Epithelial cell of proximal tubule (primary cell): ENCODE measurements around the gene CEP250. TPM values are rescaled to one million over a fixed set of nuclear protein-coding genes. Genes with fewer than 3 reads are reported as not detected.
"Not testable (repeated sequence)": the region's sequence is repeated elsewhere in the genome, so short reads cannot be mapped to it uniquely, and the experiment has no call there.

Experiments used
- DNase-seq: peaks from one replicate; pipeline ENCODE4 v3.0.0-alpha.2; 2011; ENCODE audit warnings: low read depth
- H3K4me3 ChIP-seq: 2 replicates; pipeline ENCODE4 v1.5.1; 2011; ENCODE audit warnings: low read depth, mild to moderate bottlenecking, low read length
- total RNA-seq: library from RNA; depleted of rRNA; stranded (reverse); fragments of >200 nt; gene quantifications from 2 replicates; pipeline ENCODE4 v1.2.3, GENCODE V29; 2015
- TF ChIP-seq, protein P1 (sequence below): conservative IDR thresholded peaks from 2 replicates; pipeline ENCODE4 v1.5.1; 2012; ENCODE audit warnings: low read depth, mild to moderate bottlenecking, low read length

The CEP250 gene
- total RNA-seq, 1 donor from 2014 or later: 91.7 TPM

DNA sequence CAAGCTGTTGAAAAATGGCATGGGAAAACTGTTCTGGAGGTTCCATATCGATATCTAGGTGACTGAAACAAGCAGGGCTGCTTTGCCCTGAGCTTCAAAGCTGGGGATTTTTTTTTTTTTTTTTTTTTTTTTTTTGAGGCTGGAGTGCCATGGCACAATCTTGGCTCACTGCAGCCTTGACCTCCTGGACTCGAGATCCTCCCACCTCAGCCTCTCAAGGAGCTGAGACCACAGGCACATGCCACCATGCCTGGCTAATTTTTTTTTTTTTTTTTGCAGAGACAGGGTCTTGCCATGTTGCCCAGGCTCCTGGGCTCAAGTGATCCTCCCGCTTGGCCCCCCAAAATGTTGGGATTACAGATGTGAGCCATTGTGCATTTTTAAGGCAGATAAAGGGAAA is 97.5 kb downstream of the CEP250 start:
- no peak overlapping the region for H3K4me3 ChIP-seq
- no peak for DNase-seq
- TF ChIP-seq, protein P1, sequence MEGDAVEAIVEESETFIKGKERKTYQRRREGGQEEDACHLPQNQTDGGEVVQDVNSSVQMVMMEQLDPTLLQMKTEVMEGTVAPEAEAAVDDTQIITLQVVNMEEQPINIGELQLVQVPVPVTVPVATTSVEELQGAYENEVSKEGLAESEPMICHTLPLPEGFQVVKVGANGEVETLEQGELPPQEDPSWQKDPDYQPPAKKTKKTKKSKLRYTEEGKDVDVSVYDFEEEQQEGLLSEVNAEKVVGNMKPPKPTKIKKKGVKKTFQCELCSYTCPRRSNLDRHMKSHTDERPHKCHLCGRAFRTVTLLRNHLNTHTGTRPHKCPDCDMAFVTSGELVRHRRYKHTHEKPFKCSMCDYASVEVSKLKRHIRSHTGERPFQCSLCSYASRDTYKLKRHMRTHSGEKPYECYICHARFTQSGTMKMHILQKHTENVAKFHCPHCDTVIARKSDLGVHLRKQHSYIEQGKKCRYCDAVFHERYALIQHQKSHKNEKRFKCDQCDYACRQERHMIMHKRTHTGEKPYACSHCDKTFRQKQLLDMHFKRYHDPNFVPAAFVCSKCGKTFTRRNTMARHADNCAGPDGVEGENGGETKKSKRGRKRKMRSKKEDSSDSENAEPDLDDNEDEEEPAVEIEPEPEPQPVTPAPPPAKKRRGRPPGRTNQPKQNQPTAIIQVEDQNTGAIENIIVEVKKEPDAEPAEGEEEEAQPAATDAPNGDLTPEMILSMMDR: no peak

DNA sequence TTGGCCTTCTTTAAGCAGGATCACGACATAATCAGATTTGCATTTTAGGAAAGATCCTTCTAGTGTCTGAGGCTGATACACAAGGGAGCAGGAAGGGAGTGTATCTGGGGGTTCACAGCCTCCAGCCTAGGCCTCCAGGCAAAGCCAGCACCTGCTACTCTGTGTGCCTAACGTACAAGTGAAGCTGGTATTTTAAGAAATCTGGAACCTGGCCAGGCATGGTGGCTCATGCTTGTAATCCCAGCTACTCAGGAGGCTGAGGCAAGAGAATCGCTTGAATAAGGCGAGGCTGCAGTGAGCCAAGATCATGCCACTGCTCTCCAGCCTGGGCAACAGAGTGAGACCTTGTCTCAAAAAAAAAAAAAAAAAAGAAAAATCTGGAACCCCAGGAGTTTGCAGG is 100.1 kb downstream of the CEP250 start:
- DNase-seq, H3K4me3 ChIP-seq: not testable (repeated sequence)

DNA sequence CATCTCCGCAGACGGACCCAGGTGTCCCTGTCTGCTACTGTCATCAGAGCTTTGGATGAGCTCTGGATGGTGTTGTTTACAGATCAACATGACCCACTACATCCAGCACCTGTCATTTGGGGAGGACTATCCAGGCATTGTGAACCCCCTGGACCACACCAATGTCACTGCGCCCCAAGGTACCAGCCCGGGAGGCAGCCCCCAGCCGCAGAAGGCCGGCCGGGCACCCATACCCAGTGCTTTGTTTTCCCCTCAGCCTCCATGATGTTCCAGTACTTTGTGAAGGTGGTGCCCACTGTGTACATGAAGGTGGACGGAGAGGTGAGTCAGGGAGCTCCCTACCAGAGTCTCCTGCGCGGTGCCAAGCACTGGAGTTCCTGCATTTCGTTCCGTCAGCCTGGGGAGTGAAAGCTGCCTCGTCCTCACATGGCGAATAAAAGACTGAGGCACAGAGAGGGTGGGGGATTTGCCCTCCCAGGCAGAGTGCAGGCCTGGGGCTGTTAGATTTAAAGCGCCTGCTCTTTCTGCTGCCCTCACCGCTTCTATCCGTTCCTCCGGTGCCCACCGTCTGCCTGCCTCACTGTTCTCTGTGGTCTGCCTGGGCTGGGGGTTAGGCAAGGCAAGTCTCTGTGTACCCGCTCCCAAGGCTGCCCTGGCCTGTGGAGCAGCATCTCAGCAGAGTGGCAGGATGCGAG is 100.7 kb downstream of the CEP250 start:
- TF ChIP-seq, protein P1: no peak
- no peak overlapping the region for H3K4me3 ChIP-seq
- DNase-seq: no peak

DNA sequence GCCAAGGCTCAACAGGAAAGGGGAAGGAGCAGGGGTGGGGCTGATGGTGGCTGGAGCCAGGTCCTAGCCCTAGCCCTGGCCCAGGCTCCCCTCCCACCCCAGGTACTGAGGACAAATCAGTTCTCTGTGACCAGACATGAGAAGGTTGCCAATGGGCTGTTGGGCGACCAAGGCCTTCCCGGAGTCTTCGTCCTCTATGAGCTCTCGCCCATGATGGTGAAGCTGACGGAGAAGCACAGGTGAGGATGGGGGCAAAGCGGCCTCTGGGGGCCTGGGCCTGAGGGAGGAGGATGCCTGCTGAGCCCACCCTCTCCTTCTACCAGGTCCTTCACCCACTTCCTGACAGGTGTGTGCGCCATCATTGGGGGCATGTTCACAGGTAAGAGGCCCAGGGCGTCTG is 101.5 kb downstream of the CEP250 start:
- no peak overlapping the region for H3K4me3 ChIP-seq
- DNase-seq: no peak
- TF ChIP-seq, protein P1: no peak

DNA sequence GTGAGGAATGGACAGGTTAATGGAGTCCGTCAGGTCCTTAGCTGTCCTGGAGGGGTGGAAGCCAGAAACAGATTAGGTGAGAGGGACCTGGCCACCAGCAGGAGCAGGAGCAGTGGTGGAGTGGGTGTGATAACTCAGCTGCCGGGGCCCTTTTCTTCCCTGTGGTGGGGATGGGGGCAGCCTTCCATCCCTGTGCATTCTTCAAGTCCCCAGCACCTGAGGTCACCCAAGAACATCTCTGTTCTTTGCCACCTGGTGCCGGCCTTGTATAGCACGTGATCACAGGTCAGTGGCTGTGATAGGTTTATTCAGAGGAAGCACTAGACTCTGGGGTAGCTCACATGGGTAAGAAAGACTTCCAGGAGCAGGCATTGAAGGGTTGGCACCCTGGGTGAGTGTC is 103.1 kb downstream of the CEP250 start:
- no peak for DNase-seq
- TF ChIP-seq, protein P1: no peak
- H3K4me3 ChIP-seq: no peak overlapping the region

DNA sequence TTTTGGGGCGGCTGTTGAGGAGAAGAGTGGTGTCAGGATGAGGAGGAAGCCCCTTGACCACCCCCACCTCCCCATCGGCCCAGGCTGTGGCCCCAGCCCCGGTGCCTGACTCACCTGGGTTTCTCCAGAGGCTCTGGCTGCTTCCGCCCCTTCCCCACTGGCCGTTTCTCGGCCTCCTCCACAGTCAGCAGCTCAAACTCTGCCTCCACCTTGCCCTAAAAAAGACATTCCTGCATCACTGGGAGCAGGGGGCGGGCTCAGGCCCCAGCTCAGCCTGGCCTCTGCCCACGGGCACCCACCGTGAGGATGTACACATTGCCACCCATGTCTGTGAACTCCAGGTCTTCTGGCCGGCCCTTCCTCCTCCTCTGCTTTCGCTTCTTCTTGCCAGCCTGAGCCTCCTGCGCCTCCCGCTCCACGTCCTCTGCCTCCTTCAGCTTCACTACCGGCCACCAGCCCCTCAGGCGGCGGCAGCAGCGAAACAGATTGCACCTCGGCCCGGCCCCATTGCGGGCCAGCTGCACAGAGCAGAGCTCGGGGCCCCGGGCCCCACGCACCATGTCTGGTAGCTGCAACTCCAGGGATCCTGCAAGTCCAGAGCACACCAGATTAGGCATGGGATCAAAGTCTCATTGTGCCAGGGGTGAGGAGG is 103.8 kb downstream of the CEP250 start:
- DNase-seq: no peak
- H3K4me3 ChIP-seq: no peak overlapping the region
- TF ChIP-seq, protein P1: no peak

DNA sequence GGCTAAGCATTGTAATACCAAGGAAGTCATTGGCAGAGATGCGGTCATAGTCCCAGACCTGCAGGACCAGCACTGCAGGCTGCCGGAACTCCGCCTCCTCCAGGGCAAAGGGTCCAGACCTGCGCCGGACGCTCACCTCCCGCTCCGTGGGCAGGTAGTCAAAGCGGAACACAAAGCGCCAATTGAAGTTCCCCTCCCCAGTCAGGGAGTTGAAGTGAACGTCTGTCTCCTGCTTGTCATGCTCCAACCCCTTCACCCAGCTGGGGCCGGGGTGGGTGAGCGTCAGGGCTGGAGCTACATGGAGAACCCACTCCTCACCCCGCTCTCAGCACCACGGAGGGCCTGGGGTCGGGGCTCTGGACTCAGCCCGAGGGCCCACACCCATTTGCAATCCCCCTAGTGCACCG is 104.7 kb downstream of the CEP250 start:
- TF ChIP-seq, protein P1: no peak
- no peak overlapping the region for H3K4me3 ChIP-seq
- no peak for DNase-seq
